Breast epithelium (tissue), 3 donors: ENCODE data around the gene FSTL4.

Experiments
- POLR2AphosphoS5 ChIP-seq, 3 donors: sonication (generic); formaldehyde crosslinking; IDR thresholded peaks; one replicate each; pipeline ENCODE4 v1.6.1; 2017; ENCODE audit warnings: antibody characterized with exemption in 3 of 3
- TF ChIP-seq, protein P1 (sequence below), 3 donors: fragments of 450-650 bp; IDR thresholded peaks; one replicate each; pipeline ENCODE4 v1.5.1; 2016 to 2017; ENCODE audit warnings: antibody characterized with exemption in 3 of 3, mild to moderate bottlenecking in 3 of 3, moderate library complexity in 3 of 3

DNA sequence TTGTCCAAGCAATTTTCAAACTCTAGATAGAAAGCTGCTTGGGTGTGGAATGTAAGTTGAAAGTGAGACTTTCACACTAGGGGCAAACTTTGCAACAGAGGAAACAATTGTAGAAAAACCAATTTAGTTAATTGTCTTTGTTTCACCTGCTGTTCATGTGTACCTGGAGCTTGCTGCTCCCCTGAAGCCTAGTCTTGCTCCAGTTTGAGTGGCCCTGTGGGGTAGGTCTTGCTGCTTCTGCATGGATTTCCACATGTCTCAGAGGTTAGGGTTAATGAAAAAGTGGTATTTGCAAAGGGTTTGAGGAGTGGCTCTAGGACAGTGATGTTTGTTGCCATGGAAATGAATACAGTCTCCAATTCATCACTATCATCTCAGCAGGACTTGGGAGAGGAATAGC, 182.2 kb downstream of the FSTL4 start:
- TF ChIP-seq, protein P1, sequence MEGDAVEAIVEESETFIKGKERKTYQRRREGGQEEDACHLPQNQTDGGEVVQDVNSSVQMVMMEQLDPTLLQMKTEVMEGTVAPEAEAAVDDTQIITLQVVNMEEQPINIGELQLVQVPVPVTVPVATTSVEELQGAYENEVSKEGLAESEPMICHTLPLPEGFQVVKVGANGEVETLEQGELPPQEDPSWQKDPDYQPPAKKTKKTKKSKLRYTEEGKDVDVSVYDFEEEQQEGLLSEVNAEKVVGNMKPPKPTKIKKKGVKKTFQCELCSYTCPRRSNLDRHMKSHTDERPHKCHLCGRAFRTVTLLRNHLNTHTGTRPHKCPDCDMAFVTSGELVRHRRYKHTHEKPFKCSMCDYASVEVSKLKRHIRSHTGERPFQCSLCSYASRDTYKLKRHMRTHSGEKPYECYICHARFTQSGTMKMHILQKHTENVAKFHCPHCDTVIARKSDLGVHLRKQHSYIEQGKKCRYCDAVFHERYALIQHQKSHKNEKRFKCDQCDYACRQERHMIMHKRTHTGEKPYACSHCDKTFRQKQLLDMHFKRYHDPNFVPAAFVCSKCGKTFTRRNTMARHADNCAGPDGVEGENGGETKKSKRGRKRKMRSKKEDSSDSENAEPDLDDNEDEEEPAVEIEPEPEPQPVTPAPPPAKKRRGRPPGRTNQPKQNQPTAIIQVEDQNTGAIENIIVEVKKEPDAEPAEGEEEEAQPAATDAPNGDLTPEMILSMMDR (IDR thresholded peaks at IDR 0.05), result no peak
- TF ChIP-seq POLR2AphosphoS5 (IDR thresholded peaks at IDR 0.05), result no peak
